HEK293T (cell line): ENCODE results near the gene UCHL3.

Source experiments
- BHLHE40 ChIP-seq: fragments of 450-650 bp; IDR thresholded peaks from 2 replicates; pipeline ENCODE4 v1.6.1; 2016; ENCODE audit warnings: mild to moderate bottlenecking, moderate library complexity, borderline replicate concordance
- ELF4 ChIP-seq: fragments of 450-650 bp; IDR thresholded peaks from 2 replicates; pipeline ENCODE4 v1.6.1; 2017; ENCODE audit warnings: antibody characterized with exemption
- FOXK2 ChIP-seq: fragments of 450-650 bp; IDR thresholded peaks from 2 replicates; pipeline ENCODE4 v1.6.1; 2016; ENCODE audit warnings: mild to moderate bottlenecking
- FOXM1 ChIP-seq: fragments of 450-650 bp; IDR thresholded peaks from 2 replicates; pipeline ENCODE4 v1.6.1; 2017; ENCODE audit warnings: mild to moderate bottlenecking, borderline replicate concordance
- SP1 ChIP-seq: fragments of 450-650 bp; IDR thresholded peaks from 2 replicates; pipeline ENCODE4 v1.6.1; 2017

DNA sequence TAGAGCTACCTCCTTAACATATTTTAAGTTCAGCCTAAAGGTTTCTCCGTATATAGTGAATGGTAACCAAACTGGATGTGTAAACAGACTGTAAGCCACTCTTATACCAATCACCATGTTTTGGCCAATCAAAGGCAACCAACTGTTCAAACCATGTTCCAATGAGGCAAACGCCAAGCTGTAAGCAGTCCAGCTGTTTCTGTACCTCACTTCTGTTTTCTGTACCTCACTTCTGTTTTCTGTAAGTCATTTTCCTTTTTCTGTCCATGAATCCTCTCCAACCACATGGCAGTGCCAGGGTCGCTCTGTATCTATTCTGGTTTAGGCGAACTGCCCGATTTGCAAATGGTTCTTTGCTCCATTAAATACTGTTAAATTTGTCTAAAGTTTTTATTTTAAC, 36.3 kb upstream of the UCHL3 start:
- TF ChIP-seq ELF4 (no peak), SP1 (no peak), FOXM1 (no peak), FOXK2 (no peak), BHLHE40 (no peak)
